Gastroesophageal sphincter (tissue), 3 donors: Measurements from ENCODE around the gene RLN3.

Experiments used
- POLR2A ChIP-seq, 2 donors: fragments of 450-650 bp; IDR thresholded peaks; one replicate each; pipeline ENCODE4 v1.6.1; 2017; ENCODE audit warnings: antibody characterized with exemption in 2 of 2, mild to moderate bottlenecking in 2 of 2, moderate library complexity in 1 of 2
- TF ChIP-seq, protein P1 (sequence below), 4 experiments: fragments of 200-600 bp in 2 of 4; fragments of 450-650 bp in 2 of 4; sonication (generic) in 1 of 4; IDR thresholded peaks; one replicate each; pipeline ENCODE4 v1.5.1; 2017 to 2019; ENCODE audit warnings: antibody characterized with exemption in 4 of 4, mild to moderate bottlenecking in 2 of 4, moderate library complexity in 2 of 4

DNA sequence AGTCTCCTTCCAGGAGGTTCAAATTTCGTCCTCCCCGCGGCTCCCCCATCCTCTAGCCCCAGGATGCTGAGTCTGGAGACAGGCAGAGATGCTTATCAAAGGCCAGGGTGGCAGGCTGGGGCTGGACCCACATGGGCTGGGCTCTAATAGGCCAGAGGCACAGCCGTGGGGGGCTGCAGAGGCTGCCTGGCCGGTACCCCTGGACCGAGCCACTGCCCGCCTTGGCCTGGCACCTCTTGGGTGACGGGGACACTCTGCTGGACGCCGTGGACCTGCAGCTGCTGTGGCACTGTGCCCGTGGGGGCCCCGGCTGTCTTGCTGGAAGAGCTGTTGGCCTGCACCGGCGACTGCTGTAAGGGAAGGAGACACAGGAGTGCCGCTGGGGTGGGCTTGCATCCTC lies 47.6 kb upstream of the RLN3 start:
- TF ChIP-seq, protein P1, sequence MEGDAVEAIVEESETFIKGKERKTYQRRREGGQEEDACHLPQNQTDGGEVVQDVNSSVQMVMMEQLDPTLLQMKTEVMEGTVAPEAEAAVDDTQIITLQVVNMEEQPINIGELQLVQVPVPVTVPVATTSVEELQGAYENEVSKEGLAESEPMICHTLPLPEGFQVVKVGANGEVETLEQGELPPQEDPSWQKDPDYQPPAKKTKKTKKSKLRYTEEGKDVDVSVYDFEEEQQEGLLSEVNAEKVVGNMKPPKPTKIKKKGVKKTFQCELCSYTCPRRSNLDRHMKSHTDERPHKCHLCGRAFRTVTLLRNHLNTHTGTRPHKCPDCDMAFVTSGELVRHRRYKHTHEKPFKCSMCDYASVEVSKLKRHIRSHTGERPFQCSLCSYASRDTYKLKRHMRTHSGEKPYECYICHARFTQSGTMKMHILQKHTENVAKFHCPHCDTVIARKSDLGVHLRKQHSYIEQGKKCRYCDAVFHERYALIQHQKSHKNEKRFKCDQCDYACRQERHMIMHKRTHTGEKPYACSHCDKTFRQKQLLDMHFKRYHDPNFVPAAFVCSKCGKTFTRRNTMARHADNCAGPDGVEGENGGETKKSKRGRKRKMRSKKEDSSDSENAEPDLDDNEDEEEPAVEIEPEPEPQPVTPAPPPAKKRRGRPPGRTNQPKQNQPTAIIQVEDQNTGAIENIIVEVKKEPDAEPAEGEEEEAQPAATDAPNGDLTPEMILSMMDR (IDR thresholded peaks at IDR 0.05): no peak
- TF ChIP-seq POLR2A (IDR thresholded peaks at IDR 0.05): no peak
